Body of pancreas (tissue), 4 donors: ENCODE measurements around the gene ASB15. TPM values are rescaled to one million over a fixed set of nuclear protein-coding genes. Genes with fewer than 3 reads are reported as not detected.
A peak's percentile ranks its signal among the peaks of the same experiment; 100 is the strongest.

Experiments
- ATAC-seq: fragments of 150-250 bp; one replicate; pipeline ENCODE4 v1.9.1; 2016
- DNase-seq, 4 donors: peaks; one replicate each; pipeline ENCODE4 v3.0.0-alpha.2; 2019
- H3K27ac ChIP-seq, 4 donors: fragments of 200-600 bp; sonication (generic); 1 replicate in 3 of 4; 2 replicates in 1 of 4; pipeline versions ENCODE4 v1.5.1 to v1.6.1; 2016 to 2019; ENCODE audit warnings: mild to moderate bottlenecking in 1 of 4, mixed read lengths in 1 of 4, moderate library complexity in 1 of 4
- H3K27me3 ChIP-seq, 2 donors: fragments of 200-600 bp; sonication (generic); one replicate each; pipeline ENCODE4 v1.6.0; 2016; ENCODE audit warnings: mild to moderate bottlenecking in 1 of 2
- H3K36me3 ChIP-seq, 2 donors: fragments of 200-600 bp; sonication (generic); replicated peaks in 1 of 2; 2 replicates each; pipeline ENCODE4 v1.5.1; 2016; ENCODE audit warnings: low read depth in 2 of 2; ENCODE audit not compliant: insufficient read depth in 1 of 2
- H3K4me1 ChIP-seq: fragments of 200-600 bp; sonication (generic); one replicate; pipeline ENCODE4 v1.6.0; 2016
- H3K4me3 ChIP-seq, 2 donors: fragments of 200-600 bp; sonication (generic); 1 replicate in 1 of 2; 2 replicates in 1 of 2; pipeline ENCODE4 v1.5.1; 2016 to 2019
- H3K9me3 ChIP-seq, 3 donors: fragments of 200-600 bp; sonication (generic); 1 replicate in 2 of 3; 2 replicates in 1 of 3; pipeline ENCODE4 v1.5.1; 2016
- POLR2A ChIP-seq, 3 donors: fragments of 450-650 bp; IDR thresholded peaks; one replicate each; pipeline ENCODE4 v1.6.1; 2016; ENCODE audit warnings: antibody characterized with exemption in 3 of 3, mild to moderate bottlenecking in 2 of 3
- WGBS, 2 donors: methylation state at CpG; one replicate each; pipeline ENCODE4 v1.1.5; 2017; 5-methylcytosine and 5-hydroxymethylcytosine counted together
- intact Hi-C: fragments of 100-400 bp; cut with DNase I; formaldehyde crosslinking; loops from one replicate; pipeline ENCODE4 v1.15.1; 2023
- total RNA-seq, 2 donors: library from RNA; depleted of rRNA; stranded (reverse); fragments of >200 nt; gene quantifications; one replicate each; pipeline ENCODE4 v1.1.0, GENCODE V29; 2016
- TF ChIP-seq, protein P1 (sequence below), 7 experiments: fragments of 450-650 bp in 4 of 7; fragments of 200-600 bp in 3 of 7; sonication (generic) in 3 of 7; IDR thresholded peaks; one replicate each; pipeline ENCODE4 v1.5.1; 2016 to 2019; ENCODE audit warnings: antibody characterized with exemption in 7 of 7

The ASB15 gene
- total RNA-seq, 2 donors from 2014 or later = not detected

DNA sequence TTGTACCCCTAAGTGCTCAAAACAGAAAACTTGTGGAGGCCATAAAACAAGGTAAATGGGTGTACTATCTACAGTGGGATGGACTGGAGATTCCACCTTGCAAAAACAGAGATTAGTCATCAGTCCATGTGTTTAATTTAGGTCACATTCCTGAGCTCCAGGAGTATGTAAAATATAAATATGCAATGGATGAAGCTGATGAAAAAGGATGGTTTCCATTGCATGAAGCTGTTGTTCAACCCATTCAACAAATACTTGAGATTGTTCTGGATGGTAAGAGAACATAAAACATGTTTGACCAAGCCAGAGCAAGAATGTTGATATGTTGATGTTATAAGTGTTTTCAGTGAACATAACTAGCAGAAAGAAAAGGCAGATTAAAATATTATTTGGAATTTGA is 14.6 kb downstream of the ASB15 start:
- Histone ChIP-seq H3K27me3 (no peaks in the 10 kb centered on the region), H3K36me3 (no peaks in the 10 kb centered on the region), H3K4me3 (no peak overlapping the region), H3K9me3 (no peaks in the 10 kb centered on the region), H3K27ac (no peak overlapping the region), H3K4me1 (no peaks in the 10 kb centered on the region)
- TF ChIP-seq POLR2A (IDR thresholded peaks at IDR 0.05) = no peak
- TF ChIP-seq, protein P1, sequence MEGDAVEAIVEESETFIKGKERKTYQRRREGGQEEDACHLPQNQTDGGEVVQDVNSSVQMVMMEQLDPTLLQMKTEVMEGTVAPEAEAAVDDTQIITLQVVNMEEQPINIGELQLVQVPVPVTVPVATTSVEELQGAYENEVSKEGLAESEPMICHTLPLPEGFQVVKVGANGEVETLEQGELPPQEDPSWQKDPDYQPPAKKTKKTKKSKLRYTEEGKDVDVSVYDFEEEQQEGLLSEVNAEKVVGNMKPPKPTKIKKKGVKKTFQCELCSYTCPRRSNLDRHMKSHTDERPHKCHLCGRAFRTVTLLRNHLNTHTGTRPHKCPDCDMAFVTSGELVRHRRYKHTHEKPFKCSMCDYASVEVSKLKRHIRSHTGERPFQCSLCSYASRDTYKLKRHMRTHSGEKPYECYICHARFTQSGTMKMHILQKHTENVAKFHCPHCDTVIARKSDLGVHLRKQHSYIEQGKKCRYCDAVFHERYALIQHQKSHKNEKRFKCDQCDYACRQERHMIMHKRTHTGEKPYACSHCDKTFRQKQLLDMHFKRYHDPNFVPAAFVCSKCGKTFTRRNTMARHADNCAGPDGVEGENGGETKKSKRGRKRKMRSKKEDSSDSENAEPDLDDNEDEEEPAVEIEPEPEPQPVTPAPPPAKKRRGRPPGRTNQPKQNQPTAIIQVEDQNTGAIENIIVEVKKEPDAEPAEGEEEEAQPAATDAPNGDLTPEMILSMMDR (IDR thresholded peaks at IDR 0.05) = no peak
- intact Hi-C loops = no loop called here
- DNase-seq = no peak
- no peak for ATAC-seq

DNA sequence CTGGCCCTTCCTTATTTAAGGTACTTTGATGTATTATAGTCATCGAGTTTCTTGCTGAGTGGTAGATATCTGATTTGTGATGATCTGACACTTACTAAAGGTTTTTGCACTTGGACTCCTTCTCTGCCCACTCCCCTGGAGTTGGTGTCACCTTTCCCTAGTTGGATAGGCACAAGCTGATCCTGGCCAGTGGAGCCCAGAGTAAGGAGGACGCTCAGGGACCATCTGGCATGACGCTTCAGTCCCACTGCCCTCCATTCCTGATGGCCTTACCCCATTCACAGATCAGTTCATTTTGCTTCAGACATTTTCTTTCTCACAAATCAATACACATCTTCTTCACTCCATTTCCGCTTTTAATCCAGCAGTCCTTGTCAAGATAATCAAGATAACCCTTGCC is 20.1 kb downstream of the ASB15 start:
- H3K27ac ChIP-seq = no peak overlapping the region
- DNase-seq = no peak
- no peaks in the 10 kb centered on the region for H3K9me3 ChIP-seq
- H3K27me3 ChIP-seq = no peaks in the 10 kb centered on the region
- TF ChIP-seq, protein P1 (IDR thresholded peaks at IDR 0.05) = no peak
- no peak for TF ChIP-seq POLR2A (IDR thresholded peaks at IDR 0.05)
- no peak for ATAC-seq
- WGBS, 2 donors = 80 to 84% methylated on average over 4 of the region's 4 CpGs
- no peaks in the 10 kb centered on the region for H3K4me1 ChIP-seq
- no peak overlapping the region for H3K4me3 ChIP-seq
- intact Hi-C loops = no loop called here
- no peaks in the 10 kb centered on the region for H3K36me3 ChIP-seq

DNA sequence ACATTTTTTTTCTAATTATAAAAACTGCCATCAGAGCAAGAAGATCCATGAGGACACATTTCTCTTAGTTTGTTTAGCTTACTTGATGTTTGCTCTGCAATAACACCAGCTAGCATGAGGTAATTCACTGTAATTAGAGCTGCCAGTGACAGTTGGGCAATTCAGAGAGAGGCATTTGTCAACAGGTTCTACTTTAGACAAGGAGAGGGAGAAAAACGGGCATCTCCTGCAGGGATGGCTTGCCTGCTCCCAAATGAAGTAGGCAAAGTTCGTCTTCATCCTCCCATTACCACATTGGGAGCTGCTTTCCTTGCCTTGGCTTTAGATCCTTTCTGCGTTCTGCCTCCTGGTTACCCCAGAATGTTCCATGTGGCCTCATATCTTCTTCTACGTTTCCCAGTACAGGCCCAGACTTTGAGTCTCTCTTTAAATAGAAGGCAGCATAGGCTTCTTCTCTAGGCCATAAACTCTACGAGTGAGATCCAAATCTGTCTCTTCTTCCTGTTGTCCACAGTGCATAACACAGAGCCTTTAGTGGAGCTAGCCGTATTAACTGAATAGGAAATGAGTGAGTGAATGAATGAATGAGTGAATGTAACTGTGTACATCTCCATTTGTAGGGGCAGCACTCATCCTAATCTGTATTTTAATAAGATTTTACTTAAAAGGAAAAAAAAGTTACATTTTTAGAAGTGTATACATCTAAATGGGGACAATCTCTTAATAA is 21.2 kb downstream of the ASB15 start:
- intact Hi-C loops = no loop called here
- TF ChIP-seq POLR2A (IDR thresholded peaks at IDR 0.05) = no peak
- TF ChIP-seq, protein P1 (IDR thresholded peaks at IDR 0.05) = no peak
- Histone ChIP-seq H3K9me3 (no peaks in the 10 kb centered on the region), H3K4me3 (no peak overlapping the region), H3K27ac (no peak overlapping the region), H3K4me1 (no peaks in the 10 kb centered on the region), H3K27me3 (no peaks in the 10 kb centered on the region), H3K36me3 (no peaks in the 10 kb centered on the region)
- DNase-seq = peak in 1 of 4 donors; percentile 16
- 71 to 76% methylated on average over 6 of the region's 6 CpGs for WGBS, 2 donors
- no peak for ATAC-seq

DNA sequence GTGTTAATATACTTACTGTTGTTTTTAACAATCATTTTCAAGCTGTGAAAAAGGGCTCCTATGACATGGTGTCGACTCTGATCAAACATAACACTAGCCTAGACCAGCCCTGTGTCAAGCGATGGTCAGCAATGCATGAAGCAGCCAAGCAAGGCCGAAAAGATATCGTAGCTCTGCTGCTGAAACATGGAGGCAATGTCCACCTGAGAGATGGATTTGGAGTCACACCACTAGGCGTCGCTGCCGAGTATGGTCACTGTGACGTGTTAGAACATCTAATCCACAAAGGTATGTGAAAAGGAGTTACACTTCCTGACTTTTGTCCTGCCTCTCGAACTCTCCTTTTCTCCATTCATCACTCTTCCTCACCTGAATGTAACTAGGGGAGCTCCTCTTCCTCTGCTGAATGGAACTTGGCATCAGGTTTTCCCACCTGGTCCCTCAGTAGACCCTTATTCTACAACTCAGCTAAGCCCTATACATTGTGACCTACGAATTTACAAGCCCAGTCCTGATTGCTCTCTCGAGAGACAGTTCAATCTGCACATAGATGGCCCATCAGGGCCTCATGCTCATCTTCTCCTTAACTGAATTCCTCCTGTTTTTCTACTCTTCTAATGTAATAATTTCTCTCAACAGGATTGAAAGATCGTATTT is 23.0 kb downstream of the ASB15 start:
- DNase-seq (peak; percentile 61 to 84 (median 76)), ATAC-seq (peak; percentile 85)

More for the DNA sequence above, 23.0 kb downstream of the ASB15 start:
- Histone ChIP-seq H3K36me3 (no peaks in the 10 kb centered on the region), H3K9me3 (no peaks in the 10 kb centered on the region), H3K27me3 (no peaks in the 10 kb centered on the region), H3K4me1 (no peaks in the 10 kb centered on the region), H3K4me3 (no peak overlapping the region), H3K27ac (no peak overlapping the region)
- TF ChIP-seq, protein P1 (IDR thresholded peaks at IDR 0.05) = peak in 6 of 7 experiments; percentile 39 to 65 (median 59)
- no peak for TF ChIP-seq POLR2A (IDR thresholded peaks at IDR 0.05)
- intact Hi-C loops = no loop called here
- 41 to 45% methylated on average over 12 of the region's 12 CpGs for WGBS, 2 donors
